Measurements from ENCODE around the gene ATP2A1.
"Not testable (repeated sequence)": the region's sequence is repeated elsewhere in the genome, so short reads cannot be mapped to it uniquely, and the experiment has no call there.

Gene ATP2A1

GRCh38 chr16:28880589-28880915 lies 2.3 kb downstream of the ATP2A1 start:
- H3K9me3 ChIP-seq: no peaks in the 10 kb centered on the region
- H3K4me2 ChIP-seq: peak overlapping the region; percentile 99
- H3K27me3 ChIP-seq: no peaks in the 10 kb centered on the region
- no peak for TF ChIP-seq Cebpa-rat (IDR thresholded peaks at IDR 0.05)
- H3K4me3 ChIP-seq: peak overlapping the region; percentile 78
- peak overlapping the region; percentile 80; the same call in 1 of the 2 replicates for H3K9ac ChIP-seq
- H4K20me1 ChIP-seq: peaks cover 15% of the 10 kb centered on the region
- peaks cover 62% of the 10 kb centered on the region for H3K4me1 ChIP-seq
- H3K36me3 ChIP-seq: no peaks in the 10 kb centered on the region
- H3K27ac ChIP-seq: peak overlapping the region; percentile 55; the same call in 1 of the 2 replicates

- Histone ChIP-seq H3K4me2 (peak overlapping the region; percentile 99), H3K4me3 (no peak overlapping the region), H4K20me1 (peaks cover 11% of the 10 kb centered on the region), H3K36me3 (no peaks in the 10 kb centered on the region), H3K27ac (no peak overlapping the region), H3K4me1 (peaks cover 61% of the 10 kb centered on the region), H3K27me3 (no peaks in the 10 kb centered on the region), H3K9ac (peak overlapping the region; percentile 80; the same call in 1 of the 2 replicates), H3K9me3 (no peaks in the 10 kb centered on the region)
- no peak for TF ChIP-seq Cebpa-rat (IDR thresholded peaks at IDR 0.05)
These were observed 2.7 kb downstream of the ATP2A1 start for GRCh38 chr16:28880955-28881354.

- H3K27ac ChIP-seq, H4K20me1 ChIP-seq, H3K9me3 ChIP-seq, H3K27me3 ChIP-seq, H3K36me3 ChIP-seq, H3K9ac ChIP-seq, H3K4me3 ChIP-seq, H3K4me2 ChIP-seq: not testable (repeated sequence)
- peaks cover 61% of the 10 kb centered on the region for H3K4me1 ChIP-seq
- TF ChIP-seq Cebpa-rat (IDR thresholded peaks at IDR 0.05): peak; percentile 75
These were observed 3.3 kb downstream of the ATP2A1 start for GRCh38 chr16:28881565-28881964.

- peak overlapping the region; percentile 15; the same call in 1 of the 2 replicates for H3K9ac ChIP-seq
- peaks cover 51% of the 10 kb centered on the region for H3K4me1 ChIP-seq
- no peaks in the 10 kb centered on the region for H3K27me3 ChIP-seq
- H4K20me1 ChIP-seq: no peaks in the 10 kb centered on the region
- H3K4me3 ChIP-seq: no peak overlapping the region
- no peak overlapping the region for H3K4me2 ChIP-seq
- H3K9me3 ChIP-seq: no peaks in the 10 kb centered on the region
- no peak for TF ChIP-seq Cebpa-rat (IDR thresholded peaks at IDR 0.05)
- no peak overlapping the region for H3K27ac ChIP-seq
- no peaks in the 10 kb centered on the region; the same call in 1 of the 2 replicates for H3K36me3 ChIP-seq
These were observed 4.4 kb downstream of the ATP2A1 start for GRCh38 chr16:28882551-28883160.

- H3K27ac ChIP-seq: no peak overlapping the region; the same call in 1 of the 2 replicates
- H3K4me2 ChIP-seq: no peak overlapping the region
- no peak overlapping the region for H3K9ac ChIP-seq
- H3K36me3 ChIP-seq: no peaks in the 10 kb centered on the region; the same call in 1 of the 2 replicates
- no peaks in the 10 kb centered on the region for H3K27me3 ChIP-seq
- no peak for TF ChIP-seq Cebpa-rat (IDR thresholded peaks at IDR 0.05)
- no peaks in the 10 kb centered on the region for H4K20me1 ChIP-seq
- no peak overlapping the region for H3K4me3 ChIP-seq
- peaks cover 44% of the 10 kb centered on the region for H3K4me1 ChIP-seq
- H3K9me3 ChIP-seq: no peaks in the 10 kb centered on the region
These were observed 5.1 kb downstream of the ATP2A1 start for GRCh38 chr16:28883221-28883996.

- H3K9me3 ChIP-seq: no peaks in the 10 kb centered on the region
- no peak overlapping the region for H3K9ac ChIP-seq
- no peaks in the 10 kb centered on the region; the same call in 1 of the 2 replicates for H3K36me3 ChIP-seq
- no peak overlapping the region for H3K4me2 ChIP-seq
- H3K27me3 ChIP-seq: no peaks in the 10 kb centered on the region
- no peak overlapping the region for H3K27ac ChIP-seq
- no peak overlapping the region for H3K4me3 ChIP-seq
- no peak for TF ChIP-seq Cebpa-rat (IDR thresholded peaks at IDR 0.05)
- H4K20me1 ChIP-seq: no peaks in the 10 kb centered on the region
- H3K4me1 ChIP-seq: peaks cover 37% of the 10 kb centered on the region
These were observed 5.8 kb downstream of the ATP2A1 start for GRCh38 chr16:28884045-28884444.

GRCh38 chr16:28886945-28887344 lies 8.7 kb downstream of the ATP2A1 start:
- Histone ChIP-seq H3K4me1 (peaks cover 30% of the 10 kb centered on the region), H3K4me3 (no peak overlapping the region), H3K36me3 (no peaks in the 10 kb centered on the region; the same call in 1 of the 2 replicates), H3K9me3 (no peaks in the 10 kb centered on the region), H3K27ac (no peak overlapping the region), H3K27me3 (no peaks in the 10 kb centered on the region), H3K4me2 (no peak overlapping the region), H4K20me1 (no peaks in the 10 kb centered on the region), H3K9ac (no peak overlapping the region)
- no peak for TF ChIP-seq Cebpa-rat (IDR thresholded peaks at IDR 0.05)

GRCh38 chr16:28890355-28890754 lies 12.1 kb downstream of the ATP2A1 start:
- not testable (repeated sequence) for H4K20me1 ChIP-seq, H3K4me3 ChIP-seq, H3K36me3 ChIP-seq, H3K9me3 ChIP-seq, H3K4me2 ChIP-seq, H3K9ac ChIP-seq, H3K27ac ChIP-seq, H3K27me3 ChIP-seq
- peaks cover 40% of the 10 kb centered on the region for H3K4me1 ChIP-seq

- no peaks in the 10 kb centered on the region for H3K27me3 ChIP-seq
- TF ChIP-seq Cebpa-rat (IDR thresholded peaks at IDR 0.05): no peak
- H3K4me2 ChIP-seq: peak overlapping the region; percentile 36; the same call in 1 of the 2 replicates
- H3K4me1 ChIP-seq: peaks cover 29% of the 10 kb centered on the region
- no peak overlapping the region for H3K4me3 ChIP-seq
- no peaks in the 10 kb centered on the region for H4K20me1 ChIP-seq
- 0 out of 2 replicates have a peak overlapping the region, but pooled peaks have one; percentile 9 for H3K9ac ChIP-seq
- H3K9me3 ChIP-seq: no peaks in the 10 kb centered on the region
- H3K36me3 ChIP-seq: peaks cover 15% of the 10 kb centered on the region
- H3K27ac ChIP-seq: peak overlapping the region; percentile 60
These were observed 13.9 kb downstream of the ATP2A1 start for GRCh38 chr16:28891964-28892890.
